GM19328 (cell line): ENCODE measurements around the gene RAI1.
"Not testable (repeated sequence)": the region's sequence is repeated elsewhere in the genome, so short reads cannot be mapped to it uniquely, and the experiment has no call there.

Source experiments
- ATAC-seq: cut with Tn5 transposase; IDR thresholded peaks from one replicate; pipeline ENCODE4 v1.9.1; 2021; ENCODE audit warnings: mild to moderate bottlenecking, moderate library complexity; ENCODE audit not compliant: unreplicated experiment

The RAI1 gene

GRCh38 chr17:17794382-17794781 lies 113.1 kb downstream of the RAI1 start:
- ATAC-seq = no peak

GRCh38 chr17:17795296-17795695 lies 114.0 kb downstream of the RAI1 start:
- ATAC-seq = no peak

- no peak for ATAC-seq
Observed at GRCh38 chr17:17795946-17796786, 114.9 kb downstream of the RAI1 start.

GRCh38 chr17:17796787-17797061 lies 115.5 kb downstream of the RAI1 start:
- no peak for ATAC-seq

GRCh38 chr17:17797119-17797809 lies 116.0 kb downstream of the RAI1 start:
- ATAC-seq = no peak

GRCh38 chr17:17798010-17798556 lies 116.8 kb downstream of the RAI1 start:
- ATAC-seq = no peak

- no peak for ATAC-seq
Observed at GRCh38 chr17:17798573-17799255, 117.5 kb downstream of the RAI1 start.

GRCh38 chr17:17800504-17801021 lies 119.3 kb downstream of the RAI1 start:
- no peak for ATAC-seq

GRCh38 chr17:17801800-17802481 lies 120.7 kb downstream of the RAI1 start:
- ATAC-seq = no peak

GRCh38 chr17:17804007-17804406 lies 122.7 kb downstream of the RAI1 start:
- no peak for ATAC-seq

GRCh38 chr17:17805575-17805974 lies 124.3 kb downstream of the RAI1 start:
- ATAC-seq = no peak

GRCh38 chr17:17806035-17806434 lies 124.8 kb downstream of the RAI1 start:
- no peak for ATAC-seq

- no peak for ATAC-seq
Observed at GRCh38 chr17:17806611-17807274, 125.5 kb downstream of the RAI1 start.

- no peak for ATAC-seq
Observed at GRCh38 chr17:17807440-17807839, 126.2 kb downstream of the RAI1 start.

- ATAC-seq = not testable (repeated sequence)
Observed at GRCh38 chr17:17808200-17808599, 126.9 kb downstream of the RAI1 start.

- no peak for ATAC-seq
Observed at GRCh38 chr17:17808706-17809432, 127.6 kb downstream of the RAI1 start.

GRCh38 chr17:17809531-17810083 lies 128.3 kb downstream of the RAI1 start:
- ATAC-seq = no peak

GRCh38 chr17:17810084-17810894 lies 129.0 kb downstream of the RAI1 start:
- no peak for ATAC-seq

GRCh38 chr17:17810895-17811248 lies 129.6 kb downstream of the RAI1 start:
- ATAC-seq = no peak
